H9 (cell line): ENCODE measurements around the gene HAGHL. TPM values are rescaled to one million over a fixed set of nuclear protein-coding genes. Genes with fewer than 3 reads are reported as not detected.

Experiments
- DNase-seq: peaks from one replicate; pipeline ENCODE4 v3.0.0-alpha.2; 2017
- H2AFZ ChIP-seq: one replicate; pipeline ENCODE4 v1.6.1; 2013; ENCODE audit warnings: mild to moderate bottlenecking, low read length, control low read depth, moderate library complexity
- H2AK5ac ChIP-seq: 2 replicates; pipeline ENCODE4 v1.6.1; 2013; ENCODE audit warnings: low read length, control low read depth, mixed read lengths; ENCODE audit not compliant: insufficient read length
- H2BK120ac ChIP-seq: one replicate; pipeline ENCODE4 v1.6.1; 2013; ENCODE audit warnings: low read depth, mild to moderate bottlenecking, low read length, control low read depth, inconsistent platforms; ENCODE audit not compliant: poor library complexity, severe bottlenecking
- H2BK12ac ChIP-seq: 2 replicates; pipeline ENCODE4 v1.6.1; 2013; ENCODE audit warnings: low read length, control low read depth, mixed read lengths, low read depth; ENCODE audit not compliant: insufficient read length
- H2BK15ac ChIP-seq: 2 replicates; pipeline ENCODE4 v1.6.1; 2013; ENCODE audit warnings: low read depth, low read length, control low read depth
- H2BK20ac ChIP-seq: one replicate; pipeline ENCODE4 v1.6.1; 2013; ENCODE audit warnings: low read depth, mild to moderate bottlenecking, low read length, control low read depth, inconsistent platforms; ENCODE audit not compliant: poor library complexity, severe bottlenecking
- H2BK5ac ChIP-seq: 2 replicates; pipeline ENCODE4 v1.6.1; 2013; ENCODE audit warnings: low read length, control low read depth, mixed read lengths; ENCODE audit not compliant: insufficient read length
- H3K14ac ChIP-seq: 2 replicates; pipeline ENCODE4 v1.6.1; 2013; ENCODE audit warnings: low read length, control low read depth; ENCODE audit not compliant: insufficient read depth
- H3K18ac ChIP-seq: 2 replicates; pipeline ENCODE4 v1.6.1; 2013; ENCODE audit warnings: low read depth, mild to moderate bottlenecking, mixed read lengths, low read length, control low read depth; ENCODE audit not compliant: insufficient read length
- H3K23ac ChIP-seq: 2 replicates; pipeline ENCODE4 v1.6.1; 2013; ENCODE audit warnings: low read length, control low read depth, mixed read lengths, low read depth; ENCODE audit not compliant: insufficient read length
- H3K23me2 ChIP-seq: 2 replicates; pipeline ENCODE4 v1.6.1; 2013; ENCODE audit warnings: low read depth, mild to moderate bottlenecking, mixed read lengths, low read length, control low read depth; ENCODE audit not compliant: insufficient read length, poor library complexity, severe bottlenecking
- H3K27ac ChIP-seq: 2 replicates; pipeline ENCODE4 v1.5.1; 2013; ENCODE audit warnings: low read length, control low read depth, mixed read lengths, low read depth; ENCODE audit not compliant: insufficient read length
- H3K27me3 ChIP-seq: 2 replicates; pipeline ENCODE4 v1.6.1; 2013; ENCODE audit warnings: low read length, control low read depth, inconsistent platforms; ENCODE audit not compliant: insufficient read depth
- H3K4ac ChIP-seq: 2 replicates; pipeline ENCODE4 v1.6.1; 2013; ENCODE audit warnings: low read depth, mild to moderate bottlenecking, control low read depth, inconsistent platforms, low read length, moderate library complexity
- H3K4me1 ChIP-seq: 2 replicates; pipeline ENCODE4 v1.6.1; 2013; ENCODE audit warnings: low read length, control low read depth, inconsistent platforms; ENCODE audit not compliant: insufficient read depth
- H3K4me2 ChIP-seq: 2 replicates; pipeline ENCODE4 v1.6.1; 2013; ENCODE audit warnings: low read length, control low read depth, mixed read lengths; ENCODE audit not compliant: insufficient read length, insufficient read depth
- H3K56ac ChIP-seq: 2 replicates; pipeline ENCODE4 v1.6.1; 2013; ENCODE audit warnings: low read depth, mild to moderate bottlenecking, mixed read lengths, low read length, control low read depth; ENCODE audit not compliant: insufficient read length
- H3K79me1 ChIP-seq: 2 replicates; pipeline ENCODE4 v1.6.1; 2013; ENCODE audit warnings: low read depth, mild to moderate bottlenecking, moderate library complexity, low read length, control low read depth, inconsistent platforms; ENCODE audit not compliant: insufficient read depth, poor library complexity, severe bottlenecking
- H3K79me2 ChIP-seq: 2 replicates; pipeline ENCODE4 v1.6.1; 2013; ENCODE audit warnings: low read length, control low read depth, inconsistent platforms; ENCODE audit not compliant: insufficient read depth
- H3K9ac ChIP-seq: 2 replicates; pipeline ENCODE4 v1.6.1; 2013; ENCODE audit warnings: low read length, control low read depth, mixed read lengths; ENCODE audit not compliant: insufficient read length; ENCODE audit errors: extremely low read depth
- H3K9me3 ChIP-seq: one replicate; pipeline ENCODE4 v1.6.1; 2013; ENCODE audit warnings: low read depth, low read length, inconsistent platforms; ENCODE audit not compliant: control insufficient read depth
- H3T11ph ChIP-seq: one replicate; pipeline ENCODE4 v1.6.1; 2013; ENCODE audit warnings: mild to moderate bottlenecking, low read length, control low read depth, inconsistent platforms
- H4K20me1 ChIP-seq: one replicate; pipeline ENCODE4 v1.6.1; 2013; ENCODE audit not compliant: control insufficient read depth, insufficient read length, insufficient read depth
- H4K5ac ChIP-seq: 2 replicates; pipeline ENCODE4 v1.6.1; 2013; ENCODE audit warnings: low read depth, mild to moderate bottlenecking, mixed read lengths, low read length, control low read depth; ENCODE audit not compliant: insufficient read length
- H4K8ac ChIP-seq: replicated peaks from 2 replicates; pipeline ENCODE4 v1.6.1; 2013; ENCODE audit warnings: low read length, control low read depth, mixed read lengths, low read depth; ENCODE audit not compliant: insufficient read length
- H4K91ac ChIP-seq: 2 replicates; pipeline ENCODE4 v1.6.1; 2013; ENCODE audit warnings: low read depth, mild to moderate bottlenecking, moderate library complexity, mixed read lengths, low read length, control low read depth; ENCODE audit not compliant: insufficient read length
- H3K27ac Mint-ChIP-seq, 3 experiments: 2 replicates in 2 of 3; 3 replicates in 1 of 3; pipeline ENCODE4 v1.8.0; 2020 to 2021; ENCODE audit warnings: mixed read lengths in 3 of 3, mild to moderate bottlenecking in 1 of 3, moderate library complexity in 1 of 3
- H3K27me3 Mint-ChIP-seq: 2 replicates; pipeline ENCODE4 v1.8.0; 2021; ENCODE audit warnings: low read depth, mild to moderate bottlenecking, moderate library complexity, mixed read lengths
- H3K36me3 Mint-ChIP-seq, 3 experiments: 2 replicates in 2 of 3; 3 replicates in 1 of 3; pipeline ENCODE4 v1.8.0; 2020 to 2021; ENCODE audit warnings: low read depth in 3 of 3, mixed read lengths in 3 of 3; ENCODE audit not compliant: insufficient read depth in 1 of 3
- H3K4me1 Mint-ChIP-seq, 2 experiments: 2 replicates each; pipeline ENCODE4 v1.8.0; 2020; ENCODE audit warnings: mixed read lengths in 2 of 2
- H3K4me3 Mint-ChIP-seq, 2 experiments: 2 replicates in 1 of 2; 3 replicates in 1 of 2; pipeline ENCODE4 v1.8.0; 2020 to 2021; ENCODE audit warnings: mild to moderate bottlenecking in 2 of 2, mixed read lengths in 2 of 2, moderate library complexity in 1 of 2
- H3K9me3 Mint-ChIP-seq, 2 experiments: 2 replicates in 1 of 2; 3 replicates in 1 of 2; pipeline ENCODE4 v1.8.0; 2020; ENCODE audit warnings: mild to moderate bottlenecking in 2 of 2, mixed read lengths in 2 of 2, moderate library complexity in 1 of 2
- WGBS: extraction: QIAGEN DNeasy Blood & Tissue Kit; methylation state at CpG from one replicate; pipeline ENCODE4 v1.1.7; 2013; ENCODE audit warnings: missing lambda C conversion rate, low lambda C conversion rate, mixed read lengths; ENCODE audit not compliant: insufficient read length; ENCODE audit errors: extremely low coverage; 5-methylcytosine and 5-hydroxymethylcytosine counted together
- total RNA-seq: library from RNA; stranded (reverse); gene quantifications from 2 replicates; pipeline ENCODE4 v1.2.1, GENCODE V29; 2021
- TF ChIP-seq, protein P1 (sequence below): fragments of 200-600 bp; sonication (generic); conservative IDR thresholded peaks from 3 replicates; pipeline ENCODE4 v1.8.0; 2021; ENCODE audit warnings: antibody characterized with exemption, mild to moderate bottlenecking

The HAGHL gene
- total RNA-seq, 1 experiment from 2014 or later = 25.2 TPM

DNA sequence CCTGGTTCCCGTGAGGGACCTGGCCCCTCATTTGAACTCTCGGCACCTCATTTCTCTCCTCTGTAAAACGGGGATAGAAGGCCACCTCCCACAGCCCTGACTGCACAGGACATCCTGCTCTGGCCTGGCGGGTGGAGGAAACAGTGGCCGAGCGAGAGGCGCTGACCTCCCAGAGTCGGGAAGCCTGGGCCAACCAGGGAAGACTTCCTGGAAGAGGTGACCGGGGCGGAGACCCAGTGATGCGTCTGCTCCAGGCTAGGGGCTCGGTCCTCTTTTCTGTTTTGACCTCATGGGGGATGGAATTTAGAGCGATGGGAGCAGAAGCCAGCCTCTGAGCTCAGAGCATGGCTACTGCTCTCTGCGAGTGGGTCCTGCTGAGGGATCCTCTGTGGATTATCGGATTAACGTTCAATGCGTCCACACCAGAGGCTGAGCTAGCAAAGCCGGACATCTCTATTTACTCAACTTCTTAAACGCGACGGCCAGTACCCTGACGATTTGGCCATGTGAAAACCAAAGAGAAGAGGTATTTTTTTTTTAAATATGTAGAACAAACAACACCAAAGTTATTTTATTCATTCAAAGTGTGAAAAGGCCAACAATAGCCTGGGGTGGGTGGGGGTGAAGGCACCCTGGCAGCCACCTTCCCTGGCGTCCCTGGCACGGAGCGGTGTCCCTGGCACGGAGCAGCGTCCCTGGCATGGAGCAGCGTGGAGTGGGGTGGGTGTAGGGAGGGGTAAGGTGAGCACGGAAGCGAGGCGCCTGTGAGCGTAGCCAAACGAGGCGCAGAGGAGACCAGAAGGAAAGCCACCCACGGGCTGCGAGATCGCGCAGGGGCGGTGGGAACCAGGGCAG is 24.5 kb downstream of the HAGHL start:
- H3K79me2 ChIP-seq = no peaks in the 10 kb centered on the region
- no peak overlapping the region for H3K4me2 ChIP-seq
- no peak overlapping the region for H3K18ac ChIP-seq
- no peaks in the 10 kb centered on the region for H4K20me1 ChIP-seq
- no peak overlapping the region for H3K4ac ChIP-seq
- H3T11ph ChIP-seq = no peak overlapping the region
- H3K4me3 Mint-ChIP-seq = peak overlapping the region in 1 of 2 experiments; percentile 69; a peak in 3 of 5 replicates
- H3K56ac ChIP-seq = no peak overlapping the region
- H2BK5ac ChIP-seq = no peak overlapping the region
- WGBS = no CpG with 5 or more reads among the region's 39 CpGs
- no peaks in the 10 kb centered on the region for H3K4me1 ChIP-seq
- no peak overlapping the region for H4K5ac ChIP-seq
- TF ChIP-seq, protein P1, sequence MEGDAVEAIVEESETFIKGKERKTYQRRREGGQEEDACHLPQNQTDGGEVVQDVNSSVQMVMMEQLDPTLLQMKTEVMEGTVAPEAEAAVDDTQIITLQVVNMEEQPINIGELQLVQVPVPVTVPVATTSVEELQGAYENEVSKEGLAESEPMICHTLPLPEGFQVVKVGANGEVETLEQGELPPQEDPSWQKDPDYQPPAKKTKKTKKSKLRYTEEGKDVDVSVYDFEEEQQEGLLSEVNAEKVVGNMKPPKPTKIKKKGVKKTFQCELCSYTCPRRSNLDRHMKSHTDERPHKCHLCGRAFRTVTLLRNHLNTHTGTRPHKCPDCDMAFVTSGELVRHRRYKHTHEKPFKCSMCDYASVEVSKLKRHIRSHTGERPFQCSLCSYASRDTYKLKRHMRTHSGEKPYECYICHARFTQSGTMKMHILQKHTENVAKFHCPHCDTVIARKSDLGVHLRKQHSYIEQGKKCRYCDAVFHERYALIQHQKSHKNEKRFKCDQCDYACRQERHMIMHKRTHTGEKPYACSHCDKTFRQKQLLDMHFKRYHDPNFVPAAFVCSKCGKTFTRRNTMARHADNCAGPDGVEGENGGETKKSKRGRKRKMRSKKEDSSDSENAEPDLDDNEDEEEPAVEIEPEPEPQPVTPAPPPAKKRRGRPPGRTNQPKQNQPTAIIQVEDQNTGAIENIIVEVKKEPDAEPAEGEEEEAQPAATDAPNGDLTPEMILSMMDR = no peak
- no peak overlapping the region for H2AK5ac ChIP-seq
- peak overlapping the region in 2 of 3 experiments; percentile 45 to 48; a peak in 3 of 7 replicates for H3K27ac Mint-ChIP-seq
- H3K14ac ChIP-seq = no peak overlapping the region
- peaks cover 20 to 29% of the 10 kb centered on the region in 2 experiments for H3K4me1 Mint-ChIP-seq
- H4K91ac ChIP-seq = no peak overlapping the region
- H3K27me3 ChIP-seq = no peaks in the 10 kb centered on the region
- no peak overlapping the region for H3K27ac ChIP-seq
- no peaks in the 10 kb centered on the region for H3K79me1 ChIP-seq
- no peak overlapping the region for H3K9ac ChIP-seq
- H2BK15ac ChIP-seq = no peak overlapping the region
- H3K36me3 Mint-ChIP-seq = no peaks in the 10 kb centered on the region
- no peak overlapping the region for H3K23ac ChIP-seq
- DNase-seq = no peak
- no peak overlapping the region for H2AFZ ChIP-seq
- H3K9me3 Mint-ChIP-seq = no peaks in the 10 kb centered on the region; a peak in 1 of 5 replicates
- H3K27me3 Mint-ChIP-seq = peaks cover 23% of the 10 kb centered on the region
- H4K8ac ChIP-seq = no peak overlapping the region
- H3K23me2 ChIP-seq = no peaks in the 10 kb centered on the region
- H2BK20ac ChIP-seq = no peak overlapping the region
- no peaks in the 10 kb centered on the region for H3K9me3 ChIP-seq
- H2BK12ac ChIP-seq = no peak overlapping the region
- no peak overlapping the region for H2BK120ac ChIP-seq
